Rectal smooth muscle tissue (tissue), 1 donor: ENCODE data around the gene CHM.
"Not testable (repeated sequence)": the region's sequence is repeated elsewhere in the genome, so short reads cannot be mapped to it uniquely, and the experiment has no call there.

Source experiments
- H3K27ac ChIP-seq: one replicate; pipeline ENCODE4 v1.7.0; 2013; ENCODE audit warnings: low read depth, low read length, inconsistent platforms
- H3K27me3 ChIP-seq: one replicate; pipeline ENCODE4 v1.7.0; 2013; ENCODE audit warnings: low read length; ENCODE audit not compliant: control insufficient read depth, insufficient read depth
- H3K36me3 ChIP-seq: one replicate; pipeline ENCODE4 v1.7.0; 2013; ENCODE audit warnings: low read length; ENCODE audit not compliant: control insufficient read depth, insufficient read depth
- H3K4me1 ChIP-seq: one replicate; pipeline ENCODE4 v1.7.0; 2013; ENCODE audit warnings: low read length; ENCODE audit not compliant: control insufficient read depth, insufficient read depth
- H3K4me3 ChIP-seq: one replicate; pipeline ENCODE4 v1.7.0; 2013; ENCODE audit warnings: low read length
- H3K9ac ChIP-seq: one replicate; pipeline ENCODE4 v1.7.0; 2013; ENCODE audit warnings: low read length

Gene CHM

GRCh38 chrX:85930099-85930498 lies 117.3 kb downstream of the CHM start:
- Histone ChIP-seq H3K27ac (no peak overlapping the region), H3K27me3 (no peaks in the 10 kb centered on the region), H3K36me3 (no peaks in the 10 kb centered on the region), H3K4me1 (no peaks in the 10 kb centered on the region), H3K4me3 (no peak overlapping the region), H3K9ac (no peak overlapping the region)

- Histone ChIP-seq H3K4me1 (no peaks in the 10 kb centered on the region), H3K9ac (no peak overlapping the region), H3K27ac (no peak overlapping the region), H3K36me3 (no peaks in the 10 kb centered on the region), H3K27me3 (no peaks in the 10 kb centered on the region), H3K4me3 (no peak overlapping the region)
Measured at GRCh38 chrX:85928606-85929005, 118.8 kb downstream of the CHM start.

DNA sequence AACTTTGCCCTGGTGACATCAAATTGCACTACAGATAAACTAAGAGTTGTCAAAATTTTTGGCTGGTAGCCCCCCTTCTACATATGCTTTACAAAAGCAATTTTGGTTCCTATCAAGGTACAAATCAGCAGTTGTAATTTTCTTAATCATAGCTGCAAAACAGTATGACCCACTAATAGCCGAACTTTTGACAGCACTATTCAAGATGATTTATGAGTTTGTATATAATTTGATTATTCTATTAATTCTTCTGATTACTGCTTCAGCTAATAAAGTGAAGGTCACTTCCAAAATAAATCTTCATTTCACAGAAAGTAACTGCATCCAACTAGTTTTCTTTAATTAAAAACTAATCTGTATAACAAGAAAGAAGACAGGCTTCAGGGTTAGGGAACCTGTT lies 119.6 kb downstream of the CHM start:
- Histone ChIP-seq H3K36me3 (no peaks in the 10 kb centered on the region), H3K4me3 (no peak overlapping the region), H3K27me3 (no peaks in the 10 kb centered on the region), H3K9ac (no peak overlapping the region), H3K4me1 (no peaks in the 10 kb centered on the region), H3K27ac (no peak overlapping the region)

DNA sequence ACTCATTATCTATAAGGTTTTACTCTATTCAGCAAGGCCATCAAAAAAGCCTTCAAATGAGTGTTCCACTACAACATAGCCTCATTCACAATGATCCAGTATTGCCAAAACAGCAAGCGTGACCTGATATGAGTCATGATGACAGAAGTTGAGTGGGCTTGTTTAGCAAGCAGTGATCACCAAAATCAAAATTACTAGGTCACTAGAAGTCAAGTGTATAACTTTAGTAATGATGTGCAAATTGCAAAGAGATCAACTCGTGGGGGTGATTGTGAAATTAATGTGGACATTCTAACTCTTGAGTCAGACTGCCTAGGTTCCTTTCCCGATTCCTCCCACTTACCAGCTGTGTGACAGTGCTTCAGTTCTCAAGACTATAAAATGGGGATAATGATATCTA lies 124.5 kb downstream of the CHM start:
- Histone ChIP-seq H3K36me3 (no peaks in the 10 kb centered on the region), H3K27ac (no peak overlapping the region), H3K4me3 (no peak overlapping the region), H3K4me1 (no peaks in the 10 kb centered on the region), H3K27me3 (no peaks in the 10 kb centered on the region), H3K9ac (no peak overlapping the region)

DNA sequence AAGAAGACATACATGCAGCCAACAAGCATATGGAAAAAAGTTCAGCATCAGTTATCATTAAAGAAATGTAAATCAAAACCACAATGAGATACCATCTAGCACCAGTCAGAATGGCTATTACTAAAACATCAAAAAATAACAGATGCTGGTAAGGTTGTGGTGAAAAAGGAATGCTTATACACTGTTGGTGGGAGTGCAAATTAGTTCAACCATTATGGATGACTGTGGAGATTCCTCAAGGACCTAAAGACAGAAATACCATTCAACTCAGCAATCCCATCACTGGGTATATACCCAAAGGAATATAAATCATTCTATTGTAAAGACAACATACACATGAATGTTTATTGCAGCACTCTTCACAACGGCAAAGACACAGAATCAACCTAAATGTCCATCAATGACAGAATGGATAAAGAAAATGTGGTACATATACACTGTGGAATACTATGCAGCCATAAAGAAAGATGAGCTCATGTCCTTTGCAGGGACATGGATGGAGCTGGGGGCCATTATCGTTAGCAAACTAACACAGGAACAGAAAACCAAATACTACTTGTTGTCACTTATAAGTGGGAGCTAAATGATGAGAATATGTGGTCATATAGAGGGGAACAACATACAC lies 130.6 kb downstream of the CHM start:
- H3K4me3 ChIP-seq, H3K4me1 ChIP-seq, H3K27me3 ChIP-seq, H3K36me3 ChIP-seq, H3K27ac ChIP-seq, H3K9ac ChIP-seq: not testable (repeated sequence)

DNA sequence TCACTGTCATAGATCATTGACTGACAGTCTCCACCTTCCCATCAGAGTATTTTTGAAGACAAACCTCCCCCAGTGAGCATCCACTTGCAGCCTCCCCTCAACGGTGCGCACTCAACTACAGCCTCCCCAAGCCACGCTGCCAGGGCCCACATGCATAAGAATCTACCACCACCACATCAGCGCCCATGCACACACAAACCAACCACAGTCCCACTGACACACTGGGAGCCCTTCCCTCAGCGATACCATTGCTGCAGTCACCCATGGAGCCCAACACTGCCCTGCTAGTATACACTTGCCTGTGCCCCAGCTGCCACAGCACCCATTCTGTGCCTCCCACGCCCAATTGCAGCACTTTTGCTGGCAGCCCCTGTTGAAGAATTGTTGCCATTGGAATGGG lies 132.9 kb downstream of the CHM start:
- no peak overlapping the region for H3K9ac ChIP-seq
- no peak overlapping the region for H3K27ac ChIP-seq
- H3K4me1 ChIP-seq = no peaks in the 10 kb centered on the region
- H3K27me3 ChIP-seq = no peaks in the 10 kb centered on the region
- H3K36me3 ChIP-seq = no peaks in the 10 kb centered on the region
- H3K4me3 ChIP-seq = no peak overlapping the region

DNA sequence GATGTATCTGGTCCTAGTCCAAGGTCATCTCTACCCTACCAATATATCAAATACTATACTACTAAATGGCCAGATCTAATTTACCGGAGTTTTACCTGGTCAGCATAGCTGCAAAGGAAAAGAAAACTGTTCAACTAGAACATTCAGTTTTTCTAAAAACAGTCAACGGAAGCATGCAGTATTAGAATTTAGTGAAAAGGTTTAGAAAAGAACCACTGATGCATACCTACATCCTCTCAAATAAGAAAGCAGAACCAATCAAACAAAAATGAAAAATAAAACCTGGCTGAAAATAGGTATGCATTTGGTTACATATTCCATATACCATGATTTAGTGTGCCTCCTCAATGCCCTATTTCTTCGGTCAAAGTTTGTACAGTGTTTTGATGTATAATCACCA lies 140.0 kb downstream of the CHM start:
- Histone ChIP-seq H3K4me3 (no peak overlapping the region), H3K27ac (no peak overlapping the region), H3K4me1 (no peaks in the 10 kb centered on the region), H3K9ac (no peak overlapping the region), H3K27me3 (no peaks in the 10 kb centered on the region), H3K36me3 (no peaks in the 10 kb centered on the region)

GRCh38 chrX:85906399-85906798 lies 141.0 kb downstream of the CHM start:
- Histone ChIP-seq H3K9ac (no peak overlapping the region), H3K4me1 (no peaks in the 10 kb centered on the region), H3K27me3 (no peaks in the 10 kb centered on the region), H3K4me3 (no peak overlapping the region), H3K27ac (no peak overlapping the region), H3K36me3 (no peaks in the 10 kb centered on the region)

DNA sequence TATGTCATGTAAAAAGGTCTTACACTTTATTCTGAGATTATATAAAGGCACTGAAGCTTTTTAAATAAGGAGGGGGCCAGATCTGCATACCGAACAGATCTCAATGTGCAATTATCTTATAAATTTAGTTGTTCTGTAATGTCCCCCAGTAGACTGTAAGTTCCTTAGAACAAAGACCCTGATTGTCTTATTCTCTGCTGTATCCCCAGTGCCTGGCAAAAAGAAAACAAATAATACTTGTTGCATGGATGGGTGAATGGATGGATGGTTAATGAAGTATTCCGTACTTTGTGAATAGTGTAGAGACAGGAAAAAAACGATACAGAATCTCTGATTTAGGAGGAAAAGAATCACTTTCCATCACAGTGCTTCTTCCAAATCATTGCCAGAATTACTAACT lies 141.5 kb downstream of the CHM start:
- Histone ChIP-seq H3K4me1 (no peaks in the 10 kb centered on the region), H3K36me3 (no peaks in the 10 kb centered on the region), H3K27ac (no peak overlapping the region), H3K4me3 (no peak overlapping the region), H3K27me3 (no peaks in the 10 kb centered on the region), H3K9ac (no peak overlapping the region)

DNA sequence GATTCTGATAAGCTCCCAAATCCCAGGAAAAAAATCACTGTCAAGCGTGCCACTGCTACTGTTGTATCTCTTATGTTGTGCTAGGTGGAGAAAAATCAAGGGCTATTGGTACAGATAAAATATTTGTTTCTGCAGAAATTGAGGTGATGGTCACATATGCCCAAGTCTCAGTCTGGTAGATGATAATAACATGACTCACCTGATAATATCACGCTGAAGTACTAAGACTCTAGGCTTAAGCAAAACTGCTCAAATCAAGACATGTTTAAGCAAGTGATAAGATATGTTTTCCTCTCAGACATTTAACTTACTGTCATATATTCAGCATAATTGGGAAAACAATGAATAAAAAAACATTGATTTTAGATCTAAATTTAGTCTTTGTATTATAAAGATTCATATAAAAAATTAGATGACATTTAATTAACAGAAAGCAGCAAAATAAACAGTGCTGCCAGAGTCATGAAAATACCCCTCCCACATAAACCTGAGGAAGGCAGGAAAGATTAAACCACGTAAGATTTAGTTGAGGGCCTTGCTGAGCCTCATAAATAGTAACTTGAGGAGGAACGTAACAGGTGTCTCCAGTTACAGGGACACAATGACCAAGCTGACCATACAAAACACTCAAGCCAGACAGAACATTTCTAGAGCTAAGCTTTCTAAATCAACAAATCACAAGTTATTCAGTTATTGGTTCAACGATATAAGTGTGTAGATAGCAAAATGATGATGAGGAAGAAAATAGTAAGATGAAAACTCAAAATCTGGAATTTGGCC lies 143.5 kb downstream of the CHM start:
- no peaks in the 10 kb centered on the region for H3K4me1 ChIP-seq
- no peaks in the 10 kb centered on the region for H3K27me3 ChIP-seq
- H3K36me3 ChIP-seq = no peaks in the 10 kb centered on the region
- no peak overlapping the region for H3K27ac ChIP-seq
- H3K9ac ChIP-seq = no peak overlapping the region
- H3K4me3 ChIP-seq = no peak overlapping the region

DNA sequence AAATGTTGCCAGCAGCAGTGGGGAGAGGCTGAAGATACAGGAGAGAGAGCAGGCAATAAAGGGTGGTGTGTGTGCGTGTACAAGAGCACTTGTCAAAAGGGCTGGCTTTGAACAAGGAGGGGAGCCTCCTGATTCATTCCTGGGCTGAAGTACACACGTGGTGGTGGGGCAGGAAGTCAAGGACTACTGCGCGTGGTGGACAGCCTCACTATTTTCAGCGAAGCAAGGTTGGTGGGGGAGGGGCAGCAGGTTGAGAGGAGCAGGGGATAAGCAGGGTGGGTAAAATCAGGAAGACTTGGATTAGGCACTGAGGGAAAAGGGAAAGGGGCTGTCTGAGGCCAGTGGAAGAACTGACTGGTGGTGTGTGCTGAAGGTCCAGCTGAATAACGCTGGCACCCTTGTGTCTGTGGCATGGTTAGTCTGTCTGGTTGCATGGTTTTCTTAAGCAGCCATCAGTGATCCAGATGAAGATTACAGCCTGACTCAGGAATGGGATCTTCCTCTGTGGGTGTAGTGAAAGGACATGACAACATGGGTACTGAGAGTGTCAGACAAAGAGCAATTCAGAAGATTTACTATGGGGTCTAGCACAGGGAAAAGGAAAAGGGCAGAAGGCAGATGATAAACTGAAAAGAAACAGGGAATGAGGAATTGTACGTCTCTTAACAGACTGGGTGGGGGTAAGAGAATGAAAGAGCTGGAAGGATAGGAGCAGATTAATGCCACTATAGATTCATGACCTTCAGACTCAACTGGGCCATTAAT lies 149.8 kb downstream of the CHM start:
- Histone ChIP-seq H3K27me3 (no peaks in the 10 kb centered on the region), H3K27ac (no peak overlapping the region), H3K9ac (no peak overlapping the region), H3K36me3 (no peaks in the 10 kb centered on the region), H3K4me1 (no peaks in the 10 kb centered on the region), H3K4me3 (no peak overlapping the region)

DNA sequence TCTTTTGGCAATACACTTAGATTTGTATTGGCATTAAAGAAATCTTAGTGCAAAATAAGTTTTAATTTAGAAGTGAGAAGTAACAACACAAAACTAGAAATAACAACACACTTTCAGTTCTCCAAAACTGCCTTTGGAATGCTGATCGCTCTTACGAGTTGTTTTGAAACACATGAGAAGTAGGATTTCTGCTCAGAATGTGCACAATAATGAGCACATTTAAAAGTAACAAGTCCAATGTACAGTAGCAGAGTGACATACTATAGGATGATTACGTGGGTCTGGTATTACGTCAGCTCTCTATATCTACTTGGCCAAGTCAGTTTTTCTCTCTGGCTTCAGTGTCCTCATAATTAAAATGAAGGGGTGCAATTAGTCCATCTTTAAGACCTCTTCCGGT lies 164.8 kb downstream of the CHM start:
- no peak overlapping the region for H3K9ac ChIP-seq
- H3K4me3 ChIP-seq = no peak overlapping the region
- no peaks in the 10 kb centered on the region for H3K27me3 ChIP-seq
- H3K4me1 ChIP-seq = no peaks in the 10 kb centered on the region
- H3K36me3 ChIP-seq = no peaks in the 10 kb centered on the region
- H3K27ac ChIP-seq = no peak overlapping the region
